HepG2 (cell line): Measurements from ENCODE around the gene RAN. TPM values are rescaled to one million over a fixed set of nuclear protein-coding genes. Genes with fewer than 3 reads are reported as not detected.

Experiments used
- HES4 ChIP-seq: sonication (generic); formaldehyde crosslinking; IDR thresholded peaks from 2 replicates; pipeline ENCODE4 v1.9.0; 2021; ENCODE audit warnings: mild to moderate bottlenecking, missing genetic modification reagents, borderline replicate concordance
- KAT7 ChIP-seq: IDR thresholded peaks from 2 replicates; pipeline ENCODE4 v1.6.1; 2018; ENCODE audit warnings: borderline replicate concordance, missing compliant biosample characterization
- SRSF9 ChIP-seq: fragments of 200-400 bp; formaldehyde crosslinking; IDR thresholded peaks from 2 replicates; pipeline ENCODE4 v1.6.1; 2018; ENCODE audit warnings: borderline replicate concordance, mild to moderate bottlenecking, low read depth, low read length; ENCODE audit not compliant: insufficient read depth, poor library complexity, severe bottlenecking
- ZNF432 ChIP-seq: sonication (generic); formaldehyde crosslinking; IDR thresholded peaks from 2 replicates; pipeline ENCODE4 v1.5.0; 2020; ENCODE audit warnings: missing genetic modification reagents, mild to moderate bottlenecking, borderline replicate concordance
- ZNF564 ChIP-seq: sonication (generic); formaldehyde crosslinking; IDR thresholded peaks from 2 replicates; pipeline ENCODE4 v1.8.1; 2023; ENCODE audit warnings: mild to moderate bottlenecking, missing genetic modification reagents
- ZNF761 ChIP-seq: sonication (generic); formaldehyde crosslinking; conservative IDR thresholded peaks from 2 replicates; pipeline ENCODE4 v1.4.0; 2020; ENCODE audit warnings: mild to moderate bottlenecking, missing genetic modification reagents
- polyA plus RNA-seq, 8 experiments: library from polyadenylated mRNA; depleted of rRNA in 3 of 8; stranded (reverse) in 7 of 8; unstranded in 1 of 8; fragments of >200 nt; fragmentation: Illumina TruSeq in 4 of 8; extraction: Trizol in 4 of 8; gene quantifications; 2 replicates each; pipeline versions ENCODE4 v1.2.1 to v1.2.3, GENCODE V29; 2011 to 2016; ENCODE audit warnings: low read depth in 4 of 8, missing spikeins in 1 of 8, mixed read lengths in 1 of 8; ENCODE audit not compliant: insufficient read depth in 1 of 8
- total RNA-seq, 5 experiments: library from RNA; depleted of rRNA; stranded (reverse); fragments of >200 nt; fragmentation: Illumina TruSeq; extraction: Trizol; gene quantifications; 2 replicates each; pipeline ENCODE4 v1.2.3, GENCODE V29; 2016; ENCODE audit warnings: low read depth in 1 of 5
- TF ChIP-seq, protein P1 (sequence below): sonication (generic); formaldehyde crosslinking; IDR thresholded peaks from 2 replicates; pipeline ENCODE4 v1.4.0; 2020; ENCODE audit warnings: missing genetic modification reagents
- TF ChIP-seq, protein P2 (sequence below): sonication (generic); formaldehyde crosslinking; IDR thresholded peaks from 2 replicates; pipeline ENCODE4; 2020; ENCODE audit warnings: missing genetic modification reagents, mild to moderate bottlenecking, borderline replicate concordance
- TF ChIP-seq, protein P3 (sequence below): sonication (generic); formaldehyde crosslinking; IDR thresholded peaks from 2 replicates; pipeline ENCODE4 v1.5.0; 2020; ENCODE audit warnings: mild to moderate bottlenecking, missing genetic modification reagents

The RAN gene
- total and polyA plus RNA-seq, 2 of the 13 experiments (the other 11 are each of a cell fraction or from before 2014, with no cell fraction given) = 1,335 to 1,630 TPM

DNA sequence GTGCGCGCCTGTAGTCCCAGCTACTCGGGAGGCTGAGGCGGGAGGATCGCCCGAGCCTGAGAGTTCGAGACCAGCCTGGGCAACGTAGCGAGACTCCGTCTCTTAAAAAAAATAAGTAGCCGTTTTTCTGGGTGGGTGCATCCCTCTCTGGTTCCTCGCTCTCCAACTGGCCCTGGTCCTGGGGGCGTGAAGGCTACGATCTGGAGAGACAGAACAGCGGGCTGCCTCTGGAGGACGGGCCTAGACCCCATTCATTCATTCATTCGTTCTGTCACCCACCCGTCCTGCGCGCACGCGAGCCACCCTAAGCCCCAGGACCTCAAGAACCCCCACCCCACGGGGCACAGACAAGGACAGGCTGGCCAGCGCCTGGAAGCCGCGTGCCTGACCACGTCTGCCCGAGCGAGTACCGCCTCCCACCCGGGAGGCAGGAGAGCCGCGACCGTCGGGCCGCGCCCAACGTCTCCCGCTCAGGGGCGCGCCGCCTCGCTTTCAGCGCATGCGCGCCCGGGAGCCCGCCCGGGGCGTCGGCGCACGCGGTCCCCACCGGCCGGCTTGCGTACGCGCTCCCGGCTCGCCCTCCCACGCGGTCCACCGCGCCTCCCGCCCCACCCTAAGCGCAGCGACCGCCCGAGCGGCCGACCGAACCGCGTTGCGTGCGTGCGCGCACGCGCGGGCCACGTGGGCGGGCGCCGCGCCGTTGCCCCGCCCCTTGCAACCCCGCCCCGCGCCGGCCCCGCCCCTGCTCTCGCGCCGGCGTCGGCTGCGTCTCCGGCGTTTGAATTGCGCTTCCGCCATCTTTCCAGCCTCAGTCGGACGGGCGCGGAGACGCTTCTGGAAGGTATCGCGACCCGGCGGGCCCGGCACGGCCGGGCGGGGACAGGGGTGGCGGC lies at the start of gene RAN (continued):
- TF ChIP-seq, protein P1, sequence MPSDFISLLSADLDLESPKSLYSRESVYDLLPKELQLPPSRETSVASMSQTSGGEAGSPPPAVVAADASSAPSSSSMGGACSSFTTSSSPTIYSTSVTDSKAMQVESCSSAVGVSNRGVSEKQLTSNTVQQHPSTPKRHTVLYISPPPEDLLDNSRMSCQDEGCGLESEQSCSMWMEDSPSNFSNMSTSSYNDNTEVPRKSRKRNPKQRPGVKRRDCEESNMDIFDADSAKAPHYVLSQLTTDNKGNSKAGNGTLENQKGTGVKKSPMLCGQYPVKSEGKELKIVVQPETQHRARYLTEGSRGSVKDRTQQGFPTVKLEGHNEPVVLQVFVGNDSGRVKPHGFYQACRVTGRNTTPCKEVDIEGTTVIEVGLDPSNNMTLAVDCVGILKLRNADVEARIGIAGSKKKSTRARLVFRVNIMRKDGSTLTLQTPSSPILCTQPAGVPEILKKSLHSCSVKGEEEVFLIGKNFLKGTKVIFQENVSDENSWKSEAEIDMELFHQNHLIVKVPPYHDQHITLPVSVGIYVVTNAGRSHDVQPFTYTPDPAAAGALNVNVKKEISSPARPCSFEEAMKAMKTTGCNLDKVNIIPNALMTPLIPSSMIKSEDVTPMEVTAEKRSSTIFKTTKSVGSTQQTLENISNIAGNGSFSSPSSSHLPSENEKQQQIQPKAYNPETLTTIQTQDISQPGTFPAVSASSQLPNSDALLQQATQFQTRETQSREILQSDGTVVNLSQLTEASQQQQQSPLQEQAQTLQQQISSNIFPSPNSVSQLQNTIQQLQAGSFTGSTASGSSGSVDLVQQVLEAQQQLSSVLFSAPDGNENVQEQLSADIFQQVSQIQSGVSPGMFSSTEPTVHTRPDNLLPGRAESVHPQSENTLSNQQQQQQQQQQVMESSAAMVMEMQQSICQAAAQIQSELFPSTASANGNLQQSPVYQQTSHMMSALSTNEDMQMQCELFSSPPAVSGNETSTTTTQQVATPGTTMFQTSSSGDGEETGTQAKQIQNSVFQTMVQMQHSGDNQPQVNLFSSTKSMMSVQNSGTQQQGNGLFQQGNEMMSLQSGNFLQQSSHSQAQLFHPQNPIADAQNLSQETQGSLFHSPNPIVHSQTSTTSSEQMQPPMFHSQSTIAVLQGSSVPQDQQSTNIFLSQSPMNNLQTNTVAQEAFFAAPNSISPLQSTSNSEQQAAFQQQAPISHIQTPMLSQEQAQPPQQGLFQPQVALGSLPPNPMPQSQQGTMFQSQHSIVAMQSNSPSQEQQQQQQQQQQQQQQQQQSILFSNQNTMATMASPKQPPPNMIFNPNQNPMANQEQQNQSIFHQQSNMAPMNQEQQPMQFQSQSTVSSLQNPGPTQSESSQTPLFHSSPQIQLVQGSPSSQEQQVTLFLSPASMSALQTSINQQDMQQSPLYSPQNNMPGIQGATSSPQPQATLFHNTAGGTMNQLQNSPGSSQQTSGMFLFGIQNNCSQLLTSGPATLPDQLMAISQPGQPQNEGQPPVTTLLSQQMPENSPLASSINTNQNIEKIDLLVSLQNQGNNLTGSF (CRISPR knock-in tag) = peak; percentile 87
- TF ChIP-seq, protein P2, sequence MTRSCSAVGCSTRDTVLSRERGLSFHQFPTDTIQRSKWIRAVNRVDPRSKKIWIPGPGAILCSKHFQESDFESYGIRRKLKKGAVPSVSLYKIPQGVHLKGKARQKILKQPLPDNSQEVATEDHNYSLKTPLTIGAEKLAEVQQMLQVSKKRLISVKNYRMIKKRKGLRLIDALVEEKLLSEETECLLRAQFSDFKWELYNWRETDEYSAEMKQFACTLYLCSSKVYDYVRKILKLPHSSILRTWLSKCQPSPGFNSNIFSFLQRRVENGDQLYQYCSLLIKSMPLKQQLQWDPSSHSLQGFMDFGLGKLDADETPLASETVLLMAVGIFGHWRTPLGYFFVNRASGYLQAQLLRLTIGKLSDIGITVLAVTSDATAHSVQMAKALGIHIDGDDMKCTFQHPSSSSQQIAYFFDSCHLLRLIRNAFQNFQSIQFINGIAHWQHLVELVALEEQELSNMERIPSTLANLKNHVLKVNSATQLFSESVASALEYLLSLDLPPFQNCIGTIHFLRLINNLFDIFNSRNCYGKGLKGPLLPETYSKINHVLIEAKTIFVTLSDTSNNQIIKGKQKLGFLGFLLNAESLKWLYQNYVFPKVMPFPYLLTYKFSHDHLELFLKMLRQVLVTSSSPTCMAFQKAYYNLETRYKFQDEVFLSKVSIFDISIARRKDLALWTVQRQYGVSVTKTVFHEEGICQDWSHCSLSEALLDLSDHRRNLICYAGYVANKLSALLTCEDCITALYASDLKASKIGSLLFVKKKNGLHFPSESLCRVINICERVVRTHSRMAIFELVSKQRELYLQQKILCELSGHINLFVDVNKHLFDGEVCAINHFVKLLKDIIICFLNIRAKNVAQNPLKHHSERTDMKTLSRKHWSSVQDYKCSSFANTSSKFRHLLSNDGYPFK (CRISPR knock-in tag) = no peak
- TF ChIP-seq KAT7 (CRISPR knock-in tag) = no peak
- TF ChIP-seq SRSF9 = no peak
- TF ChIP-seq HES4 (CRISPR knock-in tag) = peak; percentile 65; the same call in 1 of the 2 replicates
- TF ChIP-seq ZNF432 = no peak
- TF ChIP-seq ZNF761 (CRISPR knock-in tag) = no peak
- TF ChIP-seq, protein P3, sequence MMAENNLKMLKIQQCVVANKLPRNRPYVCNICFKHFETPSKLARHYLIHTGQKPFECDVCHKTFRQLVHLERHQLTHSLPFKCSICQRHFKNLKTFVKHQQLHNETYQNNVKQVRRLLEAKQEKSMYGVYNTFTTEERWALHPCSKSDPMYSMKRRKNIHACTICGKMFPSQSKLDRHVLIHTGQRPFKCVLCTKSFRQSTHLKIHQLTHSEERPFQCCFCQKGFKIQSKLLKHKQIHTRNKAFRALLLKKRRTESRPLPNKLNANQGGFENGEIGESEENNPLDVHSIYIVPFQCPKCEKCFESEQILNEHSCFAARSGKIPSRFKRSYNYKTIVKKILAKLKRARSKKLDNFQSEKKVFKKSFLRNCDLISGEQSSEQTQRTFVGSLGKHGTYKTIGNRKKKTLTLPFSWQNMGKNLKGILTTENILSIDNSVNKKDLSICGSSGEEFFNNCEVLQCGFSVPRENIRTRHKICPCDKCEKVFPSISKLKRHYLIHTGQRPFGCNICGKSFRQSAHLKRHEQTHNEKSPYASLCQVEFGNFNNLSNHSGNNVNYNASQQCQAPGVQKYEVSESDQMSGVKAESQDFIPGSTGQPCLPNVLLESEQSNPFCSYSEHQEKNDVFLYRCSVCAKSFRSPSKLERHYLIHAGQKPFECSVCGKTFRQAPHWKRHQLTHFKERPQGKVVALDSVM (CRISPR knock-in tag) = peak; percentile 94
- TF ChIP-seq ZNF564 = 0 out of 2 replicates have a peak, but pooled peaks have one; percentile 72
